ENCODE data around the gene TMEM8B.
A peak's percentile ranks its signal among the peaks of the same experiment; 100 is the strongest.

TMEM8B gene

DNA sequence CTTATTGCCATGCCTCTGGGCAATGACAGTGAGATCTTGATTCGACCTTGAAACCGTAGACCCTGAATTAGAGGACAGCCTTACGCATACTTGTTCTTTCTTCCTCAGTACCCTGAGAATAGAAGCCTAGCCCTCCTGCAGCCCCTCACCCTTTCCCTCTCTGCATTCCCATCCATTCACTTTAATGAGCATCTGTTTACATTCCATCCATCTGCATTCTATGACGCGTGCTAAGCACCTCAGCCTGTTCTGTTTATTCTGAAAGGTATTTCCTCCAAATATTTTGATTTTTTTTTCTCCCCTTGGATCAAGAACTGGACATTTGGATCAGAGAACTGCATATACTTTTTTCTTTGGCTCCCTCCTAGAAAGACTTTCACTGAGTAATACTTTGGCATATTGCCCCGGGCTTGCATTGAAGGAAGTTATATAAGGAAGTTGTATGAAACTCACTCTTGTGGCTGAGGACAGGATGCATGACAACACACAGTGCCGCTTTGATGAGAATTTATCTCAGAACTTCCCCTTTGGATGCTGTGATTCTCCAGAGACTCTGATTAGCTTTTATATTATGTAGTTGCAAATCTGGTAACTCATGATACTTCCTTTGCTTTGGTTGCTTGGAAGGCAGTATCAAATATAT, 15.7 kb downstream of the TMEM8B start:
- H3F3A ChIP-seq (ENCODE audit: control insufficient read depth, insufficient read depth): no peaks in the 10 kb centered on the region
- no peaks in the 10 kb centered on the region for H3K79me2 ChIP-seq (ENCODE audit: control insufficient read depth, low read length)
- no peak overlapping the region for H3K27ac ChIP-seq (ENCODE audit: low read depth, low read length)
- H3K36me3 ChIP-seq (ENCODE audit: control insufficient read depth, low read length): no peaks in the 10 kb centered on the region
- no peak overlapping the region for H3K4me3 ChIP-seq (ENCODE audit: low read length)
- peaks cover 36% of the 10 kb centered on the region for H3K4me1 ChIP-seq (ENCODE audit: control insufficient read depth, low read length)
- peak overlapping the region; percentile 27 for H3K4me2 ChIP-seq (ENCODE audit: low read length)
- H4K20me1 ChIP-seq (ENCODE audit: control insufficient read depth, insufficient read depth, low read depth, low read length): no peaks in the 10 kb centered on the region
- no peaks in the 10 kb centered on the region for H3K9me3 ChIP-seq (ENCODE audit: control insufficient read depth, insufficient read depth, low read length)
- H3K9me2 ChIP-seq (replicated peaks; ENCODE audit: control insufficient read depth, low read length): no peaks in the 10 kb centered on the region
- no peaks in the 10 kb centered on the region for H3K27me3 ChIP-seq (ENCODE audit: control insufficient read depth, low read length)
- TF ChIP-seq, protein P1, sequence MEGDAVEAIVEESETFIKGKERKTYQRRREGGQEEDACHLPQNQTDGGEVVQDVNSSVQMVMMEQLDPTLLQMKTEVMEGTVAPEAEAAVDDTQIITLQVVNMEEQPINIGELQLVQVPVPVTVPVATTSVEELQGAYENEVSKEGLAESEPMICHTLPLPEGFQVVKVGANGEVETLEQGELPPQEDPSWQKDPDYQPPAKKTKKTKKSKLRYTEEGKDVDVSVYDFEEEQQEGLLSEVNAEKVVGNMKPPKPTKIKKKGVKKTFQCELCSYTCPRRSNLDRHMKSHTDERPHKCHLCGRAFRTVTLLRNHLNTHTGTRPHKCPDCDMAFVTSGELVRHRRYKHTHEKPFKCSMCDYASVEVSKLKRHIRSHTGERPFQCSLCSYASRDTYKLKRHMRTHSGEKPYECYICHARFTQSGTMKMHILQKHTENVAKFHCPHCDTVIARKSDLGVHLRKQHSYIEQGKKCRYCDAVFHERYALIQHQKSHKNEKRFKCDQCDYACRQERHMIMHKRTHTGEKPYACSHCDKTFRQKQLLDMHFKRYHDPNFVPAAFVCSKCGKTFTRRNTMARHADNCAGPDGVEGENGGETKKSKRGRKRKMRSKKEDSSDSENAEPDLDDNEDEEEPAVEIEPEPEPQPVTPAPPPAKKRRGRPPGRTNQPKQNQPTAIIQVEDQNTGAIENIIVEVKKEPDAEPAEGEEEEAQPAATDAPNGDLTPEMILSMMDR (IDR thresholded peaks at IDR 0.05; ENCODE audit: low read depth, low read length, poor library complexity, severe bottlenecking): no peak
- TF ChIP-seq EZH2phosphoT487 (IDR thresholded peaks at IDR 0.05; ENCODE audit: borderline replicate concordance, low read length): no peak

DNA sequence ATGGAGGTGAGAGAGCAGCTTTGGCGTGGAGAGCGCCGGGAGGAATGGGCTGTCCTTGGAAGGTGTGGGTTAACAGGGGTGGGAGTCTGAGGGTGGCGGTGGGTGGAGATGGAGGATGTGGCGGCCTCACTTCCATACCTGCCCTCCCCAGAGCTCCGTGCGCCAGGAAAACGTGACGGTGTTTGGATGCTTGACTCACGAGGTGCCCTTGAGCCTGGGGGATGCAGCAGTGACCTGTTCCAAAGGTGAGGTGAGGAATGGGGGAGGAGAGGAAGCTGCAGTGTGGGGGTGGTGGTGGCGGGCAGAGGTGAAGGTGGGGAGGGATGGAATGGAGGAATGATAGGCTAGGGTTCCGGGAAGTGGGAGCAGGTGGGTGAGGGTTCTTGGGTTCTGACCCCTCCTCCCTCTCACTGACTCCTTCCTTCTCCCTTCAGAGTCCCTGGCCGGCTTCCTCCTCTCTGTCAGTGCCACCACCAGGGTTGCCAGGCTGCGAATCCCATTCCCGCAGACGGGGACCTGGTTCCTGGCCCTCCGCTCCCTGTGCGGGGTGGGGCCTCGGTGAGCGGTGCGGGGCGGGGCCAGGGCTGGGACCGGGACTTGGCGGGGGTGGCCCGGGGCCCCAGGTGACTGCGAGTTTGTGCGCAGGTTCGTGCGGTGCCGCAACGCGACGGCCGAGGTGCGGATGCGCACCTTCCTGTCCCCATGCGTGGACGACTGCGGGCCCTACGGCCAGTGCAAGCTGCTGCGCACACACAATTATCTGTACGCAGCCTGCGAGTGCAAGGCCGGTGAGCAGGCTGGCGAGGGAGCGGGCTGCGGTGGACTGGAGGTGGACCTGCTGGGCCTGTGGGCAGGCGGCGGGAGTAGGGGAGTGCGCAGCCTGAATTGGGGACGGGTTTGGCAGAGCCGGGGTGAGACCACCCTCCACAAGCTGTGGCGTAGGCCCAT, 17.1 kb downstream of the TMEM8B start:
- H3K9me2 ChIP-seq (replicated peaks; ENCODE audit: control insufficient read depth, low read length): no peaks in the 10 kb centered on the region
- no peaks in the 10 kb centered on the region for H3K36me3 ChIP-seq (ENCODE audit: control insufficient read depth, low read length)
- H3K79me2 ChIP-seq (ENCODE audit: control insufficient read depth, low read length): no peaks in the 10 kb centered on the region
- no peak overlapping the region for H3K27ac ChIP-seq (ENCODE audit: low read depth, low read length)
- no peak overlapping the region; the same call in 1 of the 2 replicates for H3K4me2 ChIP-seq (ENCODE audit: low read length)
- no peak overlapping the region for H3K4me3 ChIP-seq (ENCODE audit: low read length)
- no peaks in the 10 kb centered on the region for H4K20me1 ChIP-seq (ENCODE audit: control insufficient read depth, insufficient read depth, low read depth, low read length)
- TF ChIP-seq, protein P1 (IDR thresholded peaks at IDR 0.05; ENCODE audit: low read depth, low read length, poor library complexity, severe bottlenecking): no peak
- no peak for TF ChIP-seq EZH2phosphoT487 (IDR thresholded peaks at IDR 0.05; ENCODE audit: borderline replicate concordance, low read length)
- H3K9me3 ChIP-seq (ENCODE audit: control insufficient read depth, insufficient read depth, low read length): no peaks in the 10 kb centered on the region
- no peaks in the 10 kb centered on the region for H3F3A ChIP-seq (ENCODE audit: control insufficient read depth, insufficient read depth)
- peaks cover 31% of the 10 kb centered on the region for H3K4me1 ChIP-seq (ENCODE audit: control insufficient read depth, low read length)
- no peaks in the 10 kb centered on the region for H3K27me3 ChIP-seq (ENCODE audit: control insufficient read depth, low read length)

DNA sequence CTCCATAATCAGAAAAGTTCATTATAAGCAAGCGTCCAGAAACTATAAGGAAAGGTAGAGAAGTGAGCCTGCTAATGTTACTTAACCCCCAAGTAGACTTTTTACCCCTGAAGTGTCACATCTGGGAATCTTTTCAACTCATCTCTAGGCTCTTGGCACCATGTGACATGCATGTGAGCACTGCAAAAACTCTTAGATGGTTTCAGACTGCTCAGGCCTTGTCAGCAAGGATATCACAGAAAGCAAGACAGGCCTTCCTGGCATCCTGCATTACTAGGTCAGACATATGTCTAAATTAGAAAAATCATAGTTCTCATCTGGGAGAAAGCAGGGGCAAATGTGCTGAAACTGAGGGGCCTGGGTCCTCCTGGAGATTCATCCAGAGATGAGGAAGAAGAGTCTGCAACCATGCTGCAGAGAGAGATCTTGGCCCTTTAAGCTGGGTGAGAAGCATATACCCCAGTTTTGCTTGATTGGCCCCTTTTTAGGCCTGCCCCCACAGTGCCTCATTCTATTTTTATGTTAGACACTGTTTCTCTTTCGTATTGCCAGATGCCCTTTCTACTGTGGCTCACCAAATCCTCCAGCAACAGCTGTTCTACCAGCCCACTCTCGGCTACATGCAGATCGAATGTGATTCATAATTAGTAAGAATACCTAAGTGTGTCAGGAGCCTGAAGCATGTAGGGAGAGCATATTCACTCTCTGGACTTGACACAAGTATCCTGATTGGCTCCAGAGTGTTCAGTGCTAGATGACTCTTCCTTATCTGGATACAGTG, 19.0 kb downstream of the TMEM8B start:
- H3K27me3 ChIP-seq (ENCODE audit: control insufficient read depth, low read length): no peaks in the 10 kb centered on the region
- peak overlapping the region; percentile 40 for H3K4me2 ChIP-seq (ENCODE audit: low read length)
- H3K4me3 ChIP-seq (ENCODE audit: low read length): no peak overlapping the region
- no peaks in the 10 kb centered on the region for H3K79me2 ChIP-seq (ENCODE audit: control insufficient read depth, low read length)
- H3F3A ChIP-seq (ENCODE audit: control insufficient read depth, insufficient read depth): no peaks in the 10 kb centered on the region
- peaks cover 26% of the 10 kb centered on the region for H3K4me1 ChIP-seq (ENCODE audit: control insufficient read depth, low read length)
- no peaks in the 10 kb centered on the region for H3K9me2 ChIP-seq (replicated peaks; ENCODE audit: control insufficient read depth, low read length)
- TF ChIP-seq, protein P1 (IDR thresholded peaks at IDR 0.05; ENCODE audit: low read depth, low read length, poor library complexity, severe bottlenecking): no peak
- no peak for TF ChIP-seq EZH2phosphoT487 (IDR thresholded peaks at IDR 0.05; ENCODE audit: borderline replicate concordance, low read length)
- H3K9me3 ChIP-seq (ENCODE audit: control insufficient read depth, insufficient read depth, low read length): no peaks in the 10 kb centered on the region
- no peak overlapping the region for H3K27ac ChIP-seq (ENCODE audit: low read depth, low read length)
- no peaks in the 10 kb centered on the region for H4K20me1 ChIP-seq (ENCODE audit: control insufficient read depth, insufficient read depth, low read depth, low read length)
- H3K36me3 ChIP-seq (ENCODE audit: control insufficient read depth, low read length): no peaks in the 10 kb centered on the region

Data from DOHH2 (cell line).